Suprapubic skin (tissue), 3 donors: Measurements from ENCODE around the gene PGP.

Experiments
- EP300 ChIP-seq: sonication (generic); formaldehyde crosslinking; IDR thresholded peaks from one replicate; pipeline ENCODE4 v1.6.1; 2017; ENCODE audit warnings: antibody characterized with exemption
- POLR2A ChIP-seq, 2 donors: fragments of 450-650 bp; IDR thresholded peaks; one replicate each; pipeline ENCODE4 v1.6.1; 2017; ENCODE audit warnings: antibody characterized with exemption in 2 of 2, mild to moderate bottlenecking in 2 of 2, moderate library complexity in 2 of 2
- TF ChIP-seq, protein P1 (sequence below), 2 donors: fragments of 200-600 bp in 1 of 2; fragments of 450-650 bp in 1 of 2; sonication (generic) in 1 of 2; IDR thresholded peaks; one replicate each; pipeline ENCODE4 v1.5.1; 2016 to 2019; ENCODE audit warnings: antibody characterized with exemption in 2 of 2, mild to moderate bottlenecking in 1 of 2, moderate library complexity in 1 of 2

DNA sequence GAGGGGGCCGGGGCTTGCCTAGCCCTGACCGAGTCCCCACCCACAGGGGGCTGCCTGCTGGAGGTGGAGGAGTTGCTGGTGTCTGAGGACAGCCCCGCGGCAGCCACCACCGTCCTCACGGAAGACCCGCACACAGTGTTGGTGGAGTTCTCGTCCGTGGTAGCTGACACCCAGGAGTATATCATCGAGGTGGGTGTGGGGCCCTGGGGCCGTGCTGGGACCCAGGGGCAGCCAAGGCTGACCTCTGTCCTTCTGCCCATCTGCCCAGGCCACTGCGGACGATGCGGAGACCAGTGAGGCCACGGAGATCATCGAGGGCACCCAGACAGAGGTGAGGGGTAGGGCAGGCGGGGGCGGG is 20.2 kb upstream of the PGP start:
- TF ChIP-seq POLR2A (IDR thresholded peaks at IDR 0.05) (no peak), EP300 (no peak)
- TF ChIP-seq, protein P1, sequence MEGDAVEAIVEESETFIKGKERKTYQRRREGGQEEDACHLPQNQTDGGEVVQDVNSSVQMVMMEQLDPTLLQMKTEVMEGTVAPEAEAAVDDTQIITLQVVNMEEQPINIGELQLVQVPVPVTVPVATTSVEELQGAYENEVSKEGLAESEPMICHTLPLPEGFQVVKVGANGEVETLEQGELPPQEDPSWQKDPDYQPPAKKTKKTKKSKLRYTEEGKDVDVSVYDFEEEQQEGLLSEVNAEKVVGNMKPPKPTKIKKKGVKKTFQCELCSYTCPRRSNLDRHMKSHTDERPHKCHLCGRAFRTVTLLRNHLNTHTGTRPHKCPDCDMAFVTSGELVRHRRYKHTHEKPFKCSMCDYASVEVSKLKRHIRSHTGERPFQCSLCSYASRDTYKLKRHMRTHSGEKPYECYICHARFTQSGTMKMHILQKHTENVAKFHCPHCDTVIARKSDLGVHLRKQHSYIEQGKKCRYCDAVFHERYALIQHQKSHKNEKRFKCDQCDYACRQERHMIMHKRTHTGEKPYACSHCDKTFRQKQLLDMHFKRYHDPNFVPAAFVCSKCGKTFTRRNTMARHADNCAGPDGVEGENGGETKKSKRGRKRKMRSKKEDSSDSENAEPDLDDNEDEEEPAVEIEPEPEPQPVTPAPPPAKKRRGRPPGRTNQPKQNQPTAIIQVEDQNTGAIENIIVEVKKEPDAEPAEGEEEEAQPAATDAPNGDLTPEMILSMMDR (IDR thresholded peaks at IDR 0.05), result no peak
